HS-5 (cell line): ENCODE data around the gene DEPDC7.
A peak's percentile ranks its signal among the peaks of the same experiment; 100 is the strongest.
"Not testable (repeated sequence)": the region's sequence is repeated elsewhere in the genome, so short reads cannot be mapped to it uniquely, and the experiment has no call there.

Experiments
- DNase-seq: peaks from one replicate; pipeline ENCODE4 v3.0.0-alpha.2; 2012; ENCODE audit warnings: low read depth

The DEPDC7 gene

DNA sequence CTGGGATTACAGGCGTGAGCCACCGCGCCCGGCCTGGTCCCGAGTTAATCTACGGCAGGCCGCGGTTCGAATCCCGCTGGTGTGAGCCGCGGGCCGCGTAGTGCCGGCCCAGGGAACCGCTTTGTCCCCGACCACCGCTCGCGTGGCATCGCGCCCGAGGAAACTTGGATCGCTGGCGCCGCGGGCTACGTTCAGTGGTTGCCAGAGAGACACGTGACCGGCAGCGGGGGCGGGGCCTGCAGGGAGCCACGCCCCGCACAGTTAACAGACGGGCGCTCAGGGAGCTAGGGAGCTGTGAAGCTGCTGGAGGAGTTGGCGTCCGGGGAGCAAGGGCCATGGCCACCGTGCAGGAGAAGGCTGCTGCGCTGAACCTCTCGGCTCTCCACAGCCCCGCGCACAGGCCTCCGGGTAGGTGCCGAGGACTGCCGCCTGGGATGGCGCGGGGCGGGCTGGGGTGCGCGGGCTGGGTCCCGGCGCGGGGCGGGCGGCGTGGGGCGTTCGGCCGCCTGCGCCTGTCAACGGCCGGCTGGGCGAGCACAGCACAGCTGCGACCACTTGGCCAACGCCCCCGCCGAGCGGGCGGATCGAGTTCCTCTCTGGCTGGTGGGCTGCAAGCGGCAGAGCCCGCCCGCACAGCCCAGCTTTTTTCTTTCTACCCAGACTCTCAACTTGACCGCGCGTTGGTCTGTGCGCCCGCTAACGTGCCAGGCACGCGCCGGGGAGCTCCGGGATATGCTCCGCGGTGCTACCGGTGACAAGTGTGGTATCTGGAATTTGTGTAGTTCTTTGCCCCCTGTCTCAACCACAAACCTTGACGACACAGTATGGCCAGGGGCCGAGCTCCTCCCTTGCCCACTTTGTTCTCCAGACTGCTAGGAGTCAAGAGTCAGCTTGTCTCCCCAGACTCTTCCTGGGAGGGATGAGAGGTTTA lies at the start of gene DEPDC7:
Gene DEPDC7 (plus strand): TSS at position 258 of the 931 bp plus-strand sequence. CDS start 78 bp downstream, at position 336.
- peak; percentile 67 for DNase-seq

DNA sequence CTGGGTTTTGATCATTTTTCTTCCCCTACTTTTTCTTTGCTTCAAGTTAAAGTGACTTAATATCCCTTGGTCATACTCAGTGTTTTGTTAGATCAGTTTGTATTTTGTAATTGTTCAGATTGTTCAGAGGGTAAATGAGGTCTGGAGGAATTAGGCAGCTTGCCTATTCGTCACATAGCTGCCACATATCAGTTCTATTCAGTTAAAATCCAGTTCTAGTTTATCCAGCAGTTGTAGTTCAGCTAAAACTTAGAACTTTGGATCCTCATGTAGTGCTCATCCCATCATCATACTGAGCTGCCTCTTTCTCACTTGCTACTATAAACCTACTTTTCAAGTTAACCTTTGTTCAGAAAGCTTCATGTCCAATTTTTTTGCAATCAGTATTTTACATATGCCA lies 47.1 kb upstream of the DEPDC7 start:
- DNase-seq = no peak

DNA sequence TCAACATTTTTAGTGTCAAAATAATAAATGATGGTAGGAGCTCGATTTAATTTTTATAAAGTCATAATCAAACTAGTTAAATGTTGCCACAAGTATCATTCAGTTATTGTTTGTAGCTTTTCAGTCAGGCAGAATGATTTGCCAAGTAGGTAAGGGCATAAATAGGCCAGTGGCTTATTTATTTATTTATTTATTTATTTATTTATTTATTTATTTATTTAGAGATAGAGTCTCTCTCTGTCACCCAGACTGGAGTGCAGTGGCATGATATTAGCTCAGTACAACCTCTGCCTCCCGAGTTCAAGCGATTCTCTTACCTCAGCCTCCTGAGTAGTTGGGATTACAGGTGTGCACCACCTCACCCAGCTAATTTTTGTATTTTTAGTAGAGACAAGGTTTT lies 43.4 kb upstream of the DEPDC7 start:
- DNase-seq = not testable (repeated sequence)

DNA sequence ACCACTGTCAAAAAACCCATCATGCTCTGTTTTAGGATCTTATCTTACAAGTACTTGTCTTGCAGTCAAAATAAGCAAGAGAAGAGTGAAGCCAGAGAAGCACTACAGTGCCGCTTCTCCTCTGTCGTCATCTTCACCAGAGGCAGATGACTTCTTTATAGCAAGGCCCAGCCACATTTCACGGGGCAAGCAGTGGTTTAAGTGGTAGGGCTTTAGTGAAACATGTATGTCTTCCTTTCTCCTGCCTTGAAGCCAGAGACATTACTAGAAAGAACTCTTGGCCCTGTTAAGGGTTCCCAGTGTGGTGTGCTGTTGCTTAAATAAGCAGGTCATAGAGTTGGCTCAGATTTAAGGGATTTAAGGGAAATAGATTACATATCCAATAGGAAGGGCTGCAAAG lies 42.9 kb upstream of the DEPDC7 start:
- DNase-seq = no peak

DNA sequence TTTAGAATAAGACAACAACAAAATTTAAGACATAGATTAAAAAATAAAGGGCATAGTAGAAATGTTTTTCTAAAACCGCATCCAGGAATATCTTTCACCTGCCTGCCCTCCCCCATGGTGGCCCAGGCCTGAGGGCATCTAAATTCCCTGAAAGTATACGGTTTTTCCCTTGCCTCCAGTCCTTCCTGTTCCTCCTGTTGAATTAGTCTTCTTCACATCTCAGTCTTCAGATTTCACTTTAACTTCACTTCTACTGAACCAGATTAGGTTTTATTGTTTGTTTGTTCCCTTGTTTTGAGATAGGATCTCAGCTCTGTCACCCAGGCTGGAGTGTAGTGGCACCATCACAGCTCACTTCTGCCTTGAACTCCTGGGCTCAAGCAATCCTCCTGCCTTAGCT lies 33.1 kb upstream of the DEPDC7 start:
- DNase-seq = no peak

DNA sequence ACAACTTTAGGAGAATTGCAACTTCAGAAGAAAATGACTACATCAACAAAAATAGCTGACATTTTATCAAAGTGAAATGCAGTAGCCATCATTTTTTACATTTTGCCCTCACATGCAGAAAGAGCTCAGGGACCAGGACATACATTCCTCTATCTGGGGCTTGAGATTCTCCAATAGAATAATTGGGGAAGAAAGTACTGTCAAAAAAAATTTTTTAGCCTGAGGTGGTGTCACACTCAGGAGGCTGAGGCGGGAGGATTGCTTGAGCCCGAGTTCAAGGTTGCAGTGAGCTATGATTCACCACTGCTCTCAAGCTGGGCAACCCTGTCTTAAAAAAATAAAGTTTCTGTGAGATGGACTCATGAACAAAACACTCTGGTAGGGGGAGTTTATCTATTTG lies 32.2 kb upstream of the DEPDC7 start:
- no peak for DNase-seq

DNA sequence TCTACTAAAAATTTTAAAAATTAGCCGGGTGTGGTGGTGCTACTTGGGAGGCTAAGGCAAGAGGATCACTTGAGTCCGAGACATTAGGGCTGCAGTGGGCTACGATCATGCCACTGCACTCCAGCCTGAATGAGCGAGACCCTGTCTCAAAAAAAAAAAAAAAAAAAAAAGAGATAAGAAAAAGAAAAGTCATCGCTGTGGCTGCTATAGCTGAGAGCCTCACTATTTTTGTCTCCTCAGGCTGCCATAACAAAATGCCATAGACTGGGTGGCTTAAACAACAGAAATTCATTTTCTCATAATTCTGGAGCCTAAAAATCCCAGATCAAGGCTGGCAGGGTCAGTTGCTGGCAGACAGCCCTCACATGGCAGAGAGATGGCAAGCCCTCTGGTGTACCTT lies 30.1 kb upstream of the DEPDC7 start:
- DNase-seq = no peak

DNA sequence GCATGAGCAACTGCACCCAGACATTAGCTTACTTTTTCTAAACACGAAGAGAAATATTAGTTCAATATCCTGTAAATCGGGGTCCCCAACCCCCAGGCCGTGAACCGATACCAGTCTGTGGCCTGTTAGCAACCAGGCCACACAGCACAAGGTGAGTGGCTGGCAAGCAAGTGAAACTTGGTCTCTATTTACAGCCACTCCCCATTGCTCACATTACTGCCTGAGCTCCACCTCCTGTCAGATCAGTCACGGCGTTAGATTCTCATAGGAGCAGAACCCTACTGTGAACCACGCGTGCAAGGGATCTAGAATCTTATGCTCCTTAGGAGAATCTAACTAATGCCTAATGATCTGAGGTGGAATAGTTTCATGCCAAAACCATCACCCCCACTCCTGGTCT lies 27.8 kb upstream of the DEPDC7 start:
- no peak for DNase-seq

DNA sequence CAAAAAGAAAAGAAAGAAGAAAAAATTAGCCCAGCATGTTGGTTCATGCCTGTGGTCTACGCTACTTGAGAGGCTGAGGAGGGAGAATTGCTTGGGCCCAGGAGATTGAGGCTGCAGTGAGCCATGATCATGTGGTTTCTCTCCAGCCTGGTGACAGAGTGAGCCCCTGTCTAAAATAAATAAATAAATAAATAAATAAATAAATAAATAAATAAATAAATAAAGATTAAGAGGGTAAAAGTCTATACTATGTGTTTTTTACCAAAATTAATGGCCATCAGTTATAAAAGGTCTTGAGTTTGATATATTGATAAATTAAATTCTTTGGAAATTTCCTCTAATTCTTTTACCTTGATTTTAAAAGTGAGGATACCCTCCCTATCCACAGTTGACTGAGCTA lies 25.2 kb upstream of the DEPDC7 start:
- no peak for DNase-seq

DNA sequence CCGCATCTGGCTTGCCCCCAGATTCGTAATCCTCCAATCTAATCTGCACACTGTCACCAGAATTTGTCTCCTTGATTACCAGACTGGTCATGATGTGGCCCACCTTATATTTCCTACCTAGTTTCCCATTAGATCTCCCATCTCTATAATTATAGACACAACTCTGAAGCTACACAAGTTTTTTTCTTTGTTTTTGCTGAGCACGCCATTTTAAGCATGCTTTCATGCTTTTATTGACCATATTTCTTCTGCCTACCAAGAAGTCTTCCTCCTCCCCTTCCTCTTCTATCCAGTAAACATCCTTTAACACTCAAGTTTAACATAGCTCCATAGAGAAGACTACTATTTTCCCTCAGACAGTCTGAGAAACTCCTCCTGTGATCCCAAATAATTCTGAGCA lies 24.3 kb upstream of the DEPDC7 start:
- DNase-seq = no peak

DNA sequence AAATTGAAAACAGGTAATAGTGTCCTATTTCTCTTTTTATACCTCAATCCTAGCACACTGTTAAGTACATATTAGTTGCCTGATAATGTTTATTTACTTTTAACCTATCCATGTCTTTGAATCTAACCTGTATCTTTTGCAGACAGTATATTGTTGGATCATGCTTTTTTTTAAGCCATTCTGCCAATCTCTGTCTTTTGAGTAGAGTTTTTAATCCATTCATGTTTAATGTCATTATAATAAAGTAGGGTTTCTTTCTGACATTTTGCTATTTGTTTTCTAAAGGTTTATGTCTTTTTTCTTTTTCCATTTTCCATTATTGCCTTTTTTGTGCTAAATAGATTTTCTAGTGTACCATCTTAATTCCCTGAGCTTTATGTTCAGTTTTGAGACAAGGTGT lies 23.8 kb upstream of the DEPDC7 start:
- DNase-seq = no peak

DNA sequence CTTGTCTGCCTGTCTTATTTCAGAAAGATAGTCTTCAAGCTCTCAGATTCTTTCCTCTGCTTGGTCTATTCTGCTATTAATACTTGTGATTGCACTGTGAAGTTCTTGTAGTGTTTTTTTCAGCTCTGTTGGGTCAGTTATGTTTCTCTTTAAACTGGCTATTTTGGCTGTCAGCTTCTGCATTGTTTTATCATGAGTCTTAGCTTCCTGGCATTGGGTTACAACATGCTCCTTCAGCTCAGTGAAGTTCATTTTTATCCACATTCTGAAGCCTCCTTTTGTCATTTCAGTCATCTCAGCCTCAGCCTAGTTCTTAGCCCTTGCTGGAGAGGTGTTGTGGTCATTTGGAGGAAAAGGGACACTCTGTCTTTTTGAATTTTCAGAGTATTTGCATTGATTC lies 15.5 kb upstream of the DEPDC7 start:
- peak; percentile 63 for DNase-seq

DNA sequence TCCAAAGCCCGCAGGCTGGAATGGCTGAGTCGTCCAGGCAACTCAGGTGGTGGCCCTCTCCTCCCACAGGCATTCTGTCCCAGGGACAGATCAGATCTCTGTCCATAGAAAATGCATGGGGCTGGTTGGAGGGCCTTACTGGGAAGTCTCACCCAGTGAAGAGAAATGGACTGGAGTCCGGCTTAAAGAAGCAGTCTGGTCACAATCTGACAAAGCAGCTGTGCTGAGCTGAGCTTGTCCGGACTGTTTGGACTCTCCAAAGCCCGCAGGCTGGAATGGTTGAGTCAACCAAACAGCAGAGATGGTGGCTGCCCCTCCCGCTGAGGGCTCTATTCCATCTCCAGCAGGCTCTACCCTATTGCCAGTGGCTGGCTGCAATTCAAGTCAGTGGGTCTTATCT lies 14.4 kb upstream of the DEPDC7 start:
- no peak for DNase-seq

DNA sequence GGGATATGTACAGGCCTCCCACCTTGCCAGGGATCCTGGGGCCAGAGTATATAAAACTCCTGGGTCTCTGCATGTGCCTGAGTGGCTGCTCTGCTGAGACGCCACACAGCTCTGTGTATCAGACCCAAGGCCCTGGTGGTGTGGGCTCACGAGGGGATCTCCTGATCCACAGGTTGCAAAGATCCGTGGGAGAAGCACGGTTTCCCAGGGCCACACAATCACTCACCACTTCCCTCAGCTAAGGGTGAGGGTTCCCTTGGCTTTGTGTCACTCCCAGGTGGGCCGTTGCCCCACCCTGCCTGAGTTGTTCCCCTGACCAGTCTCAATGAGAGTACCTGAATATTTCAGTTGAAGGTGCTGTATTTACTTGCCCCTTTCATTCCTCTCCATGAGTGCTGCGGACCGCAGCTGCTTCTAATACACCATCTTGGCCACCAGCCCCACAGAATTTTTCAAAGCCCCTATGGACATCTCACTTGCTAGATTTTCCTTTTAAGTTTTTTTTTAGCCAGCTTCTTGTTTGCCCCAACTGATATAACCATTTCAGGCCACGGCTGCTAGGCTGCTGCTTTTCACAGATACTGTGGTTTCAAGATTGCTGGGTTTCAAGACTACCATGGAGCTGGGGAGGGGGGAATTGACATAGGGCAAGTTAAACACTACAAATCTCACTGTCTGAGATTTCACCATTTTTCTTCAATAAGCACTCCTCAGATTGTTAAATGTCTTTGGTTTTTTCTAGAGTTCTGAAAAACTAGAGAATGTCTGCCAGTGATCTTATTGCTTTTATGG lies 13.7 kb upstream of the DEPDC7 start:
- DNase-seq = no peak

DNA sequence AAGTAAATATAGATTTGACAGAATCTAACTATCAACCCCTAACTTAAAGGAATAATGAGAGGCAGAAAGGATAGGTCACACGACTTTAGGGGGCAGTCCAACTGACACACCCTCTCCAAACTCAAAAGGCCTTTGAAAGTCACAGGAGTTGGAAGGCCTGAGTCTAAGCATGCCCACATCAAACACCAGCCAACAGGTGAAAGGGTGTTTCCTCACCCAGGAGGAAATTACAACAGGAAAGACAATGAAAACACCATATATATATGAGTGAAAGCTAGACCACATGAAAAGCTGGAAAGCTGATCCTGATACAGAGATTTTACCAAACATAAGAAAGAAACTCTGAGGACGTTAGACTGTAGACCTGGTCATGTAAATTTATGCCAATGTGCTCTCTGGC lies 10.5 kb upstream of the DEPDC7 start:
- no peak for DNase-seq

DNA sequence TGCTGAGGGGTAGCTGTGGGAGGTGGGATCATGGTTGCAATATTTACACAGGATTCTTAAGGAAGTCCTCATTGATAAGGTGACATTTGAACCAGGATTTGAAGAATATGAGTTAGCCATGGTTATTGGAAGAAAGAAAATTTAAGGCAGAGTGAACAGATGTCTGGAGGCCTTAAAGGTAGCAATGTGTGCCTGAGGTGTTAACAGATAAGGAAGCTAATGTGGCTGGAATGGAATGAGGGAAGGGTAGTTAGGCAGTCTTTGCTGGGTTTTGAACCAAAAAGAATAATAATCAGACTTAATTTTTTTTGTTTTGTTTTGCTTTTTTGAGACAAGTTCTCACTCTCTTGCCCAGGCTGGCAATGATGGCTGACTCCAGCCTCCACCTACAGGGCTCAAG lies 9.7 kb upstream of the DEPDC7 start:
- DNase-seq = no peak

DNA sequence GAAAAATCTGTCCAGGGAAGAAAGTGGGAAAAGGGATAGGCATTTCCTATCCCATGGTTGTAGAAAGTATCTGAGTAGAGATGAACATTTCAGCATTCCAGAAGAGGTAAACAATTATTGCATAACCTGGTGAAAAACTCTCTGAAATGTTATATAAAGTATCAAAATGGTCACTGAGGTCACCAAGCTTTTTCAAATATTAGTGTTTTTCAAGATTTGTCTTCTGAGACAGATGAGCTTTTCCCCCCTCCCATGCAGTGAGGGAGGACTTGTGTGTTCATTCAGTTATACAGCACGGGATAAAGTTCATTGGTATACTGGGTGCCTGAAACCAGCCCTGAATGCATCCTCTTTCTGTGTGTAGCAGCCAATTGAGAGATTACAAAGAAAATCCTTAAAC lies 1.9 kb upstream of the DEPDC7 start:
- DNase-seq = no peak

DNA sequence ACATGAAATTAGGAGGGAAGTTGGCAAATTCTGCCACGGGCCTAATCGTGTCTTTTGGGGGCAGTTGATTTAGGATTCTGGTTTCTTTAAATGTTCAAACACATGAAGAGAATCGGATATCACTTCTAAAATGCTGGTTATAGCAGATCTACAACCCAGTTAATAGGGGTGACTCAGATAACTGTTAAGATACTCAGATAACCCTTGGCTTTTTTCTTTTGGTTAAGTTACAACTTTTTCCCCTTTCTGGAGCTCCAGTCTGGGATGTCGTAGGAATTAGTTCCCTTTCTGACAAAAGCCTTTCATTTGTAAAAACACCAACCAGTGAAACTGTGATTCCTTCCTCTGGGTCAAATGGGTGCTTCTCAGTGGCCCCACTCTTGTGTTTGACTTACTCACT lies 976 bp downstream of the DEPDC7 start:
- DNase-seq = no peak

DNA sequence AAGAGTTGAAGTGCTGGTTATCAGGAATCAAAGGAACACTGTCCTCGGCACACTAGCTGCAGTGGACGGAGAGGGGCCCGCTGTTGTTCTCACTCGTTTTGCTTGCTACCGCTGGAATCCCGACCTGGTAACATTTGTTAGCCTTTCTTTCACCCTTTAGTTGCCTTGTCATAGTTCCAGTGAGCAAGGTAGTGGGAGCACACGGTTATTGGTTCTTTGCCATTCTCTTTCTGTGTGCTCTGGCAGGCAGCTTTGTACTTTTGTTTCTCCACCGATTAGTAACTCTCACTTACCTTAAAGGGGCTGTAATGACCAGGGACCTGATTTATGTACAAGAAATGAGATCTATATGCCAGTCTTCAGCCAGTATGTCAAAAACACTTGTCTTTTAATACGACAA lies 1.8 kb downstream of the DEPDC7 start:
- no peak for DNase-seq

DNA sequence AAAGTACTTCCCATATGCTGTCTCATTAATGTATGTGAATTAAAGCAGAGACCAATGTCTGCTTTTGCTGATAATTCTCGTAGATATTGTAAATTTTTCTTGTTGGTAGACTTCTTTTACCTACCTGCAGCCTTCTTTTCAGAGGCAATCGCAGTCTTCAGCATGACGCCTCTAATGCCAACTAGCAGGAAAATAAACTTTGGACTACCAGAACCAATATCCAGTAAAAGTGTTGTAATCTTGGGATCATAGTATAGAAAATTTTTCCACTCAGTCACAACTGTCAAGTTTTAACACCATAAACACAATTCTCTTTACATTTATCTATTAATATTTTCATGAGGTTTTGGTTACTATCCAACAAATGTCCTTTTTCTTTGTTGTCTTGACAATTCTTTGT lies 2.3 kb downstream of the DEPDC7 start:
- DNase-seq = no peak

DNA sequence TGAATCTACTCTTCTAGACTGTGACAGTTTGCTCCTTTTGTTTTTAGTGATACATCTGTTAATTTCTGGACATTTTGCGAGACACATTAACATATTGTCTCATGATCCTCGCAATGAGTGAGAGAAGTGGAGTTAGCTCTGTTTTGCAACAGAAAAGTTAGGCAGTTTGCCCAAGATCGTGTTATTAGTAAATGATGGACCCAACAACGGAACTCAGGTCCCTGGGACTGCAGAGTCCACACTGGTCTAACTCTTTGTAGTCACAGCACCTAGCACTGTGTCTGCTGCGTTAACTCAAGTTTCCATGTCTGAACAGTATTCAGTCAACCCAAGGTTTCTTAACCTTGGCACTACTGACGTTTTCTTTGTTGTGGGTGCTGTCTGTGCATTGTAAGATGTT lies 3.2 kb downstream of the DEPDC7 start:
- no peak for DNase-seq

DNA sequence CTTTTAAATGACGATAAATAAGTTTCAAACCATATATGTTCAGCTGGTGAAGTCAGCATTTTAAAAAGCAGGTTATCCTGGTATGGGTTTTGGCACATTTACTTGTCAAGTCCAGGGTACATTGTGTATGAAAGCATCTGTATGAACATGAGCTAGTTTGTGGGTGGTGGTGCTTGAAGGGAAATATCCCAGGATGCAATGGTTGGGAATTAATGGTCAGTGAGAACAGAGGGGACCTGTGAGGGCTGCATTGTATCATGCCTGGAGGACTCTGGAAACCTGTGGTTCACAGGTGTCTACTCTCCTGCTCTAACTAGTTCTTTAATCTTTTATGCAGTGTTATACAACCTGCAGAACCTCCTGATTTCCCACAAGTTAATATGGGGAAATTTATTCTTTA lies 5.8 kb downstream of the DEPDC7 start:
- no peak for DNase-seq

DNA sequence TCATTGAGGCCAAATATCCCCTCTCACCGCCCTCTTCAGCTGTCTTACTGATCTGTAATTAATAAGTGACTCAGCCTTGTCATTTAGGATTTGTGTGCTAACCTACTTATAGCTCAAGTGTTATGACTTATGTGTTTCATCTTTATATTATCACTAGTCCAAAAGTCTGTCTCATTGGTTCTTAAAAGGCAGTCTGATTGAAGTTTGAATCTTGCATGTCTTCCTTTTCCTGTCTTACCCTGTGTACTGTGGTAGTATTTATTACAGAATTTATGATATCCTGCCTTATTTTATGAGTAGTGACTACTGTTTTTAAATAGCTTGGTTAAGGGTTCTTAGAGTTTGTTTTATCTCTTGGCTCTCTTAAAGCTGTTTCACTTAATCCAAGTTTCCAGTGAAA lies 6.3 kb downstream of the DEPDC7 start:
- no peak for DNase-seq
